MM.1S (cell line): Measurements from ENCODE around the gene DTX1.
A peak's percentile ranks its signal among the peaks of the same experiment; 100 is the strongest.

Source experiments
- DNase-seq: peaks from one replicate; pipeline ENCODE4 v3.0.0-alpha.2; 2015
- H2AFZ ChIP-seq: fragments of 300-600 bp; sonication (generic); 2 replicates; pipeline ENCODE4 v1.6.0; 2016; ENCODE audit warnings: antibody characterized with exemption, low read length
- H3F3A ChIP-seq: fragments of 300-600 bp; sonication (generic); 2 replicates; pipeline ENCODE4 v1.6.1; 2016; ENCODE audit warnings: mild to moderate bottlenecking, antibody characterized with exemption, low read length, moderate library complexity, mixed read lengths; ENCODE audit not compliant: insufficient read depth
- H3K27ac ChIP-seq: fragments of 300-600 bp; sonication (generic); 2 replicates; pipeline ENCODE4 v1.5.1; 2016; ENCODE audit warnings: mild to moderate bottlenecking, low read length
- H3K27me3 ChIP-seq: fragments of 300-600 bp; sonication (generic); replicated peaks from 2 replicates; pipeline ENCODE4 v1.6.0; 2016; ENCODE audit warnings: low read length; ENCODE audit not compliant: insufficient read depth
- H3K36me3 ChIP-seq: fragments of 300-600 bp; sonication (generic); replicated peaks from 2 replicates; pipeline ENCODE4 v1.6.1; 2016; ENCODE audit warnings: mild to moderate bottlenecking, low read length, mixed read lengths; ENCODE audit not compliant: insufficient read depth
- H3K4me1 ChIP-seq: fragments of 300-600 bp; sonication (generic); 2 replicates; pipeline ENCODE4 v1.6.1; 2016; ENCODE audit warnings: low read length, mixed read lengths
- H3K4me2 ChIP-seq: fragments of 300-600 bp; sonication (generic); 2 replicates; pipeline ENCODE4 v1.6.0; 2016; ENCODE audit warnings: low read depth, low read length
- H3K4me3 ChIP-seq: fragments of 300-600 bp; sonication (generic); 2 replicates; pipeline ENCODE4 v1.5.1; 2016; ENCODE audit warnings: low read length, mixed read lengths
- H3K79me2 ChIP-seq: fragments of 300-600 bp; sonication (generic); 2 replicates; pipeline ENCODE4 v1.6.1; 2016; ENCODE audit warnings: mixed run types, low read length, mixed read lengths
- H3K9ac ChIP-seq: fragments of 300-600 bp; sonication (generic); 2 replicates; pipeline ENCODE4 v1.6.1; 2016; ENCODE audit warnings: low read length, mixed read lengths
- H3K9me2 ChIP-seq: fragments of 300-600 bp; sonication (generic); replicated peaks from 2 replicates; pipeline ENCODE4 v1.6.1; 2016; ENCODE audit warnings: mild to moderate bottlenecking, low read length, mixed read lengths; ENCODE audit not compliant: insufficient read depth
- H3K9me3 ChIP-seq: fragments of 300-600 bp; sonication (generic); replicated peaks from 2 replicates; pipeline ENCODE4 v1.6.1; 2016; ENCODE audit warnings: mild to moderate bottlenecking, low read length, mixed read lengths; ENCODE audit not compliant: insufficient read depth
- H4K20me1 ChIP-seq: fragments of 300-600 bp; sonication (generic); 2 replicates; pipeline ENCODE4 v1.6.1; 2016; ENCODE audit warnings: mild to moderate bottlenecking, low read length, moderate library complexity, mixed read lengths; ENCODE audit not compliant: insufficient read depth
- EZH2 ChIP-seq: fragments of 300-600 bp; sonication (generic); optimal IDR thresholded peaks from 2 replicates; pipeline ENCODE3; 2017; ENCODE audit warnings: low read depth, mild to moderate bottlenecking, antibody characterized with exemption, low read length, mixed read lengths
- EZH2phosphoT487 ChIP-seq: fragments of 300-600 bp; sonication (generic); IDR thresholded peaks from 2 replicates; pipeline ENCODE4 v1.6.1; 2018; ENCODE audit warnings: antibody characterized with exemption, low read length
- TF ChIP-seq, protein P1 (sequence below): fragments of 300-600 bp; sonication (generic); IDR thresholded peaks from 2 replicates; pipeline ENCODE4 v1.5.1; 2016; ENCODE audit warnings: antibody characterized with exemption, low read length, mixed read lengths

The DTX1 gene

DNA sequence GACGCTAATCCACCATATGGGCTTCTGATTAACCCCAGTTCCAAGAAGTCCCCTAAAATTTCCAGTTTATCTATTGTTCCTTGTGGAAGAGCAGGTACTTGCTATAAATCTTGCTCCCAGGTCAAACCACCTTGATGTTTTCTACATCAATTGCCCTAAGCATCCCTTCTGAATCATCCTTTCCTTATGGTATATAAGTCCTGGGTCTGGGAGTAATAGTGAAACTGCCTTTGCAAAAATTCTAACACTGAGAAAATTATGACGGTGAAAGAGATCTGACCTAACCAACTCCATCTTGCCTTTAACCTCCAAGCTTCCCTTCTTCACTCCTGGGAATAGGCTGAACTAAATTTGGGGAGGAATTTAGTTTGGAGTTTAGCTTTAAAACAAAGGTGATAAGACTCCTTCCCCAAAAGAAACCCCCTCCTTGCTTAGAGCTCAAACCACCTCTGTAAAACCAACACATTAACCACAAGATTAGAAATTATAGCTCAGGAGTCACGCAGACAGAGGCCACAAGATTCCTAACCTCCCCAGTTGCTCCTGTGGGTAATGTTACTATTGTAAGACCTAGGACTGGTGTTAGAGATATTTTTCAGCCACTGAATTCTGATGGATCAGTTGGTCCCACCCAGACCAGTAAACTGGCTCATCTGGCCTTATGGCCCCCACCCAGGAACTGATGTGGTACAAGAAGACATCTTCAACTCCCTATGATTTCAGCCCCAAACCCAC, 33.8 kb upstream of the DTX1 start:
- no peak overlapping the region for H3K4me2 ChIP-seq
- H3K9ac ChIP-seq = no peak overlapping the region
- H2AFZ ChIP-seq = no peak overlapping the region

DNA sequence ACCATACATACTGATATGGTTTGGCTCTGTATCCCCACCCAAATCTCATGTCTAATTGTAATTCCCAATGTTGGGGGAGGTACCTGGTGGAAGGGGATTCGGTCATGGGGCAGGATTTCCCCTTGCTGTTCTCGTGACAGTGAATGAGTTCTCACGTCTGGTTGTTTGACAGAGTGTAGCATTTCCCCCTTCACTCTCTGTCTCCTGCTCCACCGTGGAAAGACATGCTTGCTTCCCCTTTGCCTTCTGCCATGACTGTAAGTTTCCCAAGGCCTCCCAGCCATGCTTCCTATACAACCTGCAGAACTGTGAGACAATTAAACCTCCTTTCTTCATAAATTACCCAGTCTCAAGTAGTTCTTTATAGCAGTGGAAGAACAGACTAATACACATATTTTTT, 28.8 kb upstream of the DTX1 start:
- Histone ChIP-seq H3K9ac (no peak overlapping the region), H3K36me3 (no peaks in the 10 kb centered on the region), H3K27ac (no peak overlapping the region), H3K4me3 (no peak overlapping the region), H3K9me3 (no peaks in the 10 kb centered on the region), H2AFZ (no peak overlapping the region), H3F3A (no peaks in the 10 kb centered on the region), H3K79me2 (no peaks in the 10 kb centered on the region), H3K27me3 (no peaks in the 10 kb centered on the region), H3K4me1 (no peaks in the 10 kb centered on the region), H3K9me2 (no peaks in the 10 kb centered on the region), H4K20me1 (no peaks in the 10 kb centered on the region), H3K4me2 (no peak overlapping the region)
- no peak for DNase-seq
- TF ChIP-seq, protein P1, sequence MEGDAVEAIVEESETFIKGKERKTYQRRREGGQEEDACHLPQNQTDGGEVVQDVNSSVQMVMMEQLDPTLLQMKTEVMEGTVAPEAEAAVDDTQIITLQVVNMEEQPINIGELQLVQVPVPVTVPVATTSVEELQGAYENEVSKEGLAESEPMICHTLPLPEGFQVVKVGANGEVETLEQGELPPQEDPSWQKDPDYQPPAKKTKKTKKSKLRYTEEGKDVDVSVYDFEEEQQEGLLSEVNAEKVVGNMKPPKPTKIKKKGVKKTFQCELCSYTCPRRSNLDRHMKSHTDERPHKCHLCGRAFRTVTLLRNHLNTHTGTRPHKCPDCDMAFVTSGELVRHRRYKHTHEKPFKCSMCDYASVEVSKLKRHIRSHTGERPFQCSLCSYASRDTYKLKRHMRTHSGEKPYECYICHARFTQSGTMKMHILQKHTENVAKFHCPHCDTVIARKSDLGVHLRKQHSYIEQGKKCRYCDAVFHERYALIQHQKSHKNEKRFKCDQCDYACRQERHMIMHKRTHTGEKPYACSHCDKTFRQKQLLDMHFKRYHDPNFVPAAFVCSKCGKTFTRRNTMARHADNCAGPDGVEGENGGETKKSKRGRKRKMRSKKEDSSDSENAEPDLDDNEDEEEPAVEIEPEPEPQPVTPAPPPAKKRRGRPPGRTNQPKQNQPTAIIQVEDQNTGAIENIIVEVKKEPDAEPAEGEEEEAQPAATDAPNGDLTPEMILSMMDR = no peak
- TF ChIP-seq EZH2phosphoT487 = no peak
- TF ChIP-seq EZH2 = no peak

More for the DNA sequence above, 33.8 kb upstream of the DTX1 start:
- H3K9me3 ChIP-seq = no peaks in the 10 kb centered on the region
- H3F3A ChIP-seq = no peaks in the 10 kb centered on the region
- no peaks in the 10 kb centered on the region for H3K4me1 ChIP-seq
- no peaks in the 10 kb centered on the region for H3K36me3 ChIP-seq
- no peak overlapping the region for H3K27ac ChIP-seq
- H3K9me2 ChIP-seq = no peaks in the 10 kb centered on the region
- no peak overlapping the region for H3K4me3 ChIP-seq
- no peaks in the 10 kb centered on the region for H3K27me3 ChIP-seq
- H4K20me1 ChIP-seq = no peaks in the 10 kb centered on the region
- TF ChIP-seq EZH2 (no peak), EZH2phosphoT487 (no peak)
- TF ChIP-seq, protein P1 = no peak
- H3K79me2 ChIP-seq = no peaks in the 10 kb centered on the region
- DNase-seq = no peak

DNA sequence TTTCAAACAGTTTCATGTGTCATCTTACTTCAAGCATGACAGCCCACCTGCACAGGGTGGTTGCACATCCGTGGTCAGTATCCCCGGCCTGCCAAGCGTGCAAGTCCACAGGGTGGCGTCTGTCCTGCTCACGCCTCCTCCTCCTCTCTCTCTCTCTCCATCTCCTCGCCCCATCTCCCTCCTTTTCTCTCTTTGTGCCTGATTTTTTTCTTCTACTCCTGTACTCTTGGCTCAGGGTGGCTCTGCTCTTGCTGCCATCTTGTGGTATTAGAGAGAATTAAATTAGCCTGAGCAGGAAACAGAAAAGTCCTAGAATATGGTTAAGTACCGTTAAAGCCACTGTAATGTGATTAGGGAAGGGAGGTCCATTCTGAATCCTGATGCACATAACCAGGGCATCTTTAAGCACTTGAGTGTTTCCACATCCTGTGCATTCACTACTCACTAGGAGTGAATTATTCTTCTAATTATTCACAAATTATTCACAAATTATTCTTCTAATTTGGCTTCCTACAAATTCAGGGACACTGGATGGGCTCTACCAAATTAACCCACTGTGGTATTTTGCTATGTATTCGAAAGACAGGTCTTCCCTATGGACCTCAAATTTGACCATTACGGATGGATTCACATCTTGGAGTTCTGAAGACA, 25.5 kb upstream of the DTX1 start:
- Histone ChIP-seq H3K9ac (no peak overlapping the region), H3K4me2 (no peak overlapping the region), H2AFZ (no peak overlapping the region), H3K79me2 (no peaks in the 10 kb centered on the region), H3K27ac (no peak overlapping the region), H3K9me2 (no peaks in the 10 kb centered on the region), H3K27me3 (no peaks in the 10 kb centered on the region), H3K9me3 (no peaks in the 10 kb centered on the region), H4K20me1 (no peaks in the 10 kb centered on the region), H3K4me1 (no peaks in the 10 kb centered on the region), H3K36me3 (no peaks in the 10 kb centered on the region), H3F3A (no peaks in the 10 kb centered on the region), H3K4me3 (no peak overlapping the region)
- peak; percentile 33 for DNase-seq
- TF ChIP-seq, protein P1 = peak; percentile 49
- TF ChIP-seq EZH2phosphoT487 = no peak
